GM12878 (cell line): ENCODE results near the gene FGGY. TPM values are rescaled to one million over a fixed set of nuclear protein-coding genes. Genes with fewer than 3 reads are reported as not detected.

Experiments used
- ATAC-seq: fragments of 200-7000 bp; cut with Tn5 transposase; 3 replicates; pipeline ENCODE4 v1.9.1; 2020; ENCODE audit warnings: mild to moderate bottlenecking, moderate library complexity
- BruUV-seq: library from RNA; stranded (reverse); fragments of 400-500 nt; replicated peaks from 2 replicates; lab custom pipeline; 2021; lab: Mats Ljungman, UMichigan
- CTCF ChIA-PET: fragments of 300-600 bp; sonication (Branson Sonifier 250); formaldehyde crosslinking; extraction: SDS; loops from one replicate; lab custom pipeline; 2021; ENCODE audit warnings: inconsistent platforms; lab: Yijun Ruan, JAX
- POLR2A ChIA-PET: fragments of 350-600 bp; formaldehyde crosslinking; extraction: SDS; loops from one replicate; lab custom pipeline; 2021; ENCODE audit warnings: inconsistent platforms; lab: Charles Lee
- RAD21 ChIA-PET: fragments of 300-600 bp; sonication (Branson Sonifier 250); formaldehyde crosslinking; loops from one replicate; lab custom pipeline; 2023; ENCODE audit warnings: antibody characterized with exemption; ENCODE audit not compliant: unreplicated experiment; lab: Charles Lee
- SMC1A ChIA-PET: fragments of 300-600 bp; sonication (Branson Sonifier 250); formaldehyde crosslinking; loops from one replicate; lab custom pipeline; 2023; ENCODE audit not compliant: unreplicated experiment, uncharacterized antibody; lab: Charles Lee
- DNase-seq: peaks from one replicate; pipeline ENCODE4 v3.0.0-alpha.2; 2011; ENCODE audit warnings: low read depth, low spot score
- FAIRE-seq: peaks from 3 replicates; lab custom pipeline; 2011; peaks lifted over from hg19 to GRCh38; lab: Jason Lieb, UNC
- H2AFZ ChIP-seq: 2 replicates; pipeline ENCODE4 v1.6.0; 2011; ENCODE audit warnings: low read depth, low read length, control low read depth; ENCODE audit not compliant: control insufficient read depth
- H3K27ac ChIP-seq: 2 replicates; pipeline ENCODE4 v1.5.1; 2011; ENCODE audit warnings: control low read depth; ENCODE audit not compliant: control insufficient read depth, insufficient read depth
- H3K27me3 ChIP-seq, 2 experiments: replicated peaks in 1 of 2; 2 replicates each; pipeline versions ENCODE4 v1.6.0 to v1.6.1; 2011; ENCODE audit warnings: low read length in 1 of 2; ENCODE audit not compliant: control insufficient read depth in 2 of 2, insufficient read depth in 2 of 2
- H3K36me3 ChIP-seq, 2 experiments: 2 replicates each; pipeline ENCODE4 v1.5.1; 2011; ENCODE audit warnings: low read length in 1 of 2; ENCODE audit not compliant: control insufficient read depth in 2 of 2, insufficient read depth in 2 of 2
- H3K4me1 ChIP-seq: 2 replicates; pipeline ENCODE4 v1.6.1; 2011; ENCODE audit warnings: mild to moderate bottlenecking, low read length, moderate library complexity, mixed read lengths; ENCODE audit not compliant: control insufficient read depth, insufficient read depth
- H3K4me2 ChIP-seq: 2 replicates; pipeline ENCODE4 v1.6.0; 2011; ENCODE audit warnings: control low read depth; ENCODE audit not compliant: control insufficient read depth, insufficient read depth
- H3K4me3 ChIP-seq: fragments of 200-600 bp; sonication (generic); 2 replicates; pipeline ENCODE4 v1.5.1; 2016
- H3K79me2 ChIP-seq: 2 replicates; pipeline ENCODE4 v1.6.0; 2011; ENCODE audit warnings: low read length; ENCODE audit not compliant: control insufficient read depth, insufficient read depth
- H3K9ac ChIP-seq: 2 replicates; pipeline ENCODE4 v1.8.0; 2011; ENCODE audit warnings: low read length, control low read depth, mixed read lengths; ENCODE audit not compliant: control insufficient read depth, insufficient read depth
- H3K9me3 ChIP-seq: replicated peaks from 3 replicates; pipeline ENCODE4 v1.5.1; 2011; ENCODE audit warnings: mild to moderate bottlenecking, low read length; ENCODE audit not compliant: control insufficient read depth, insufficient read depth
- H4K20me1 ChIP-seq: 2 replicates; pipeline ENCODE4 v1.6.0; 2011; ENCODE audit not compliant: control insufficient read depth, insufficient read depth
- CBFB ChIP-seq: IDR thresholded peaks from 2 replicates; pipeline ENCODE4 v1.6.1; 2016; ENCODE audit warnings: antibody characterized with exemption, low read depth
- CUX1 ChIP-seq: IDR thresholded peaks from 2 replicates; pipeline ENCODE4 v1.6.1; 2012; ENCODE audit warnings: improper control_type of control experiment, low read depth, low read length; ENCODE audit not compliant: insufficient replicate concordance
- FOS ChIP-seq: IDR thresholded peaks from 3 replicates; pipeline ENCODE4 v1.6.1; 2011; ENCODE audit warnings: borderline replicate concordance; ENCODE audit not compliant: insufficient read length; ENCODE audit errors: extremely low read depth
- FOXK2 ChIP-seq: fragments of 450-650 bp; IDR thresholded peaks from 2 replicates; pipeline ENCODE4 v1.6.1; 2017; ENCODE audit warnings: mild to moderate bottlenecking, moderate library complexity
- HDAC6 ChIP-seq: fragments of 200-600 bp; sonication (generic); IDR thresholded peaks from one replicate; pipeline ENCODE4 v1.8.0; 2017; ENCODE audit warnings: antibody characterized with exemption; ENCODE audit not compliant: unreplicated experiment
- IRF5 ChIP-seq: fragments of 450-650 bp; IDR thresholded peaks from 2 replicates; pipeline ENCODE4 v1.6.1; 2017; ENCODE audit warnings: borderline replicate concordance
- MLLT1 ChIP-seq: fragments of 450-650 bp; IDR thresholded peaks from 2 replicates; pipeline ENCODE4 v1.6.1; 2016; ENCODE audit warnings: mild to moderate bottlenecking
- MXI1 ChIP-seq: fragments of 150-350 bp; IDR thresholded peaks from 2 replicates; pipeline ENCODE4 v1.6.1; 2011; ENCODE audit warnings: low read depth, mild to moderate bottlenecking, inconsistent platforms, low read length, improper control_type of control experiment
- RB1 ChIP-seq: fragments of 450-650 bp; formaldehyde crosslinking; IDR thresholded peaks from 2 replicates; pipeline ENCODE4 v1.6.1; 2017; ENCODE audit warnings: mild to moderate bottlenecking, borderline replicate concordance
- SRF ChIP-seq, 2 experiments: IDR thresholded peaks; 2 replicates each; pipeline ENCODE4 v1.6.1; 2011; ENCODE audit warnings: low read depth in 2 of 2, low read length in 2 of 2, mild to moderate bottlenecking in 1 of 2, moderate library complexity in 1 of 2
- STAT3 ChIP-seq: IDR thresholded peaks from 2 replicates; pipeline ENCODE4 v1.6.1; 2011; ENCODE audit warnings: low read depth, low read length, improper control_type of control experiment
- SUZ12 ChIP-seq: fragments of 200-600 bp; sonication (generic); IDR thresholded peaks from one replicate; pipeline ENCODE4 v1.6.1; 2018; ENCODE audit warnings: antibody characterized with exemption, mild to moderate bottlenecking; ENCODE audit not compliant: unreplicated experiment
- TCF7 ChIP-seq: IDR thresholded peaks from 2 replicates; pipeline ENCODE4 v1.6.1; 2014; ENCODE audit warnings: antibody characterized with exemption, borderline replicate concordance
- YY1 ChIP-seq: IDR thresholded peaks from 2 replicates; pipeline ENCODE4 v1.6.1; 2011; ENCODE audit warnings: low read depth, mild to moderate bottlenecking, low read length
- WGBS: methylation state at CpG from one replicate; pipeline ENCODE4 v1.1.6; 2016; ENCODE audit warnings: low lambda C conversion rate; ENCODE audit not compliant: insufficient replicate concordance, insufficient coverage; ENCODE audit errors: missing lambda C conversion rate; 5-methylcytosine and 5-hydroxymethylcytosine counted together
- in situ Hi-C: fragments of 300-500 bp; cut with MboI; formaldehyde crosslinking; loops from 9 replicates; pipeline ENCODE4 v1.14.3; 2018; ENCODE audit warnings: mixed read lengths
- intact Hi-C: fragments of 100-400 bp; cut with micrococcal nuclease; formaldehyde crosslinking; loops from one replicate; pipeline ENCODE4 v1.14.2; 2022; ENCODE audit not compliant: unreplicated experiment
- polyA plus RNA-seq, 11 experiments: library from polyadenylated mRNA; depleted of rRNA in 4 of 11; unstranded in 6 of 11; stranded (reverse) in 5 of 11; fragments of >200 nt; fragmentation: Nextera tagmentation in 4 of 11; fragmentation: Illumina TruSeq in 1 of 11; extraction: Ambion mirVana in 4 of 11; extraction: Trizol in 1 of 11; gene quantifications; 1 replicate in 1 of 11; 2 replicates in 10 of 11; pipeline versions ENCODE4 v1.2.1 to v1.2.3, GENCODE V29; 2011 to 2016; ENCODE audit warnings: inconsistent platforms in 2 of 11, missing spikeins in 2 of 11, low read depth in 1 of 11
- total RNA-seq, 4 experiments: library from RNA; depleted of rRNA in 3 of 4; stranded (reverse); fragments of >200 nt in 3 of 4; fragmentation: Illumina TruSeq in 1 of 4; extraction: Trizol in 1 of 4; gene quantifications; 2 replicates each; pipeline versions ENCODE4 v1.2.1 to v1.2.3, GENCODE V29; 2013 to 2021

Gene FGGY
- total and polyA plus RNA-seq, 10 of the 15 experiments (the other 5 are each of a cell fraction or from before 2014, with no cell fraction given): 6.2 to 11.9 (median 7.5) TPM

- Histone ChIP-seq H3K4me3 (no peak overlapping the region), H3K4me1 (no peaks in the 10 kb centered on the region), H2AFZ (no peak overlapping the region), H3K9ac (no peak overlapping the region), H3K9me3 (no peaks in the 10 kb centered on the region), H3K79me2 (no peaks in the 10 kb centered on the region), H3K4me2 (no peak overlapping the region), H3K36me3 (no peaks in the 10 kb centered on the region), H4K20me1 (no peaks in the 10 kb centered on the region), H3K27me3 (no peaks in the 10 kb centered on the region), H3K27ac (no peak overlapping the region)
- CTCF ChIA-PET: no interaction called here
- in situ Hi-C loops (no loop called here), intact Hi-C loops (no loop called here)
- FAIRE-seq (no peak), DNase-seq (no peak), ATAC-seq (no peak)
- TF ChIP-seq SRF (IDR thresholded peaks at IDR 0.05; ENCODE audit: low read depth in 2 of 2, low read length in 2 of 2) (no peak), FOS (no peak), MXI1 (no peak), TCF7 (no peak), IRF5 (no peak), CBFB (no peak), CUX1 (no peak), YY1 (no peak), HDAC6 (no peak), RB1 (no peak), MLLT1 (no peak), FOXK2 (no peak), SUZ12 (no peak), STAT3 (no peak)
- 74% methylated on average over 5 of the region's 5 CpGs for WGBS
- POLR2A ChIA-PET: no interaction called here
- RAD21 ChIA-PET: no interaction called here
- no TSS peak for BruUV-seq
- SMC1A ChIA-PET: interaction anchor here (1.5 kb wide), 1 partner anchor 8 kb away, joined by 5 read pairs; no protein-coding TSS in a partner anchor
Observed at GRCh38 chr1:59593798-59594790, 297.2 kb downstream of the FGGY start.
